Measurements from ENCODE around the gene SBF1.

Gene SBF1

GRCh38 chr22:50396751-50397370 is 78.0 kb downstream of the SBF1 start:
- DNase-seq = no peak
